Gastrocnemius medialis (tissue), 4 donors: ENCODE data around the gene RPS6KA4. TPM values are rescaled to one million over a fixed set of nuclear protein-coding genes. Genes with fewer than 3 reads are reported as not detected.

Experiments used
- ATAC-seq, 2 donors: fragments of 150-250 bp; one replicate each; pipeline ENCODE4 v1.9.1; 2016
- DNase-seq, 2 donors: peaks; one replicate each; pipeline ENCODE4 v3.0.0-alpha.2; 2019
- H3K27ac ChIP-seq, 4 donors: fragments of 200-600 bp; sonication (generic); 1 replicate in 1 of 4; 2 replicates in 3 of 4; pipeline ENCODE4 v1.5.1; 2016 to 2018; ENCODE audit warnings: mild to moderate bottlenecking in 2 of 4, moderate library complexity in 1 of 4
- H3K27me3 ChIP-seq, 3 donors: fragments of 200-600 bp; sonication (generic) in 2 of 3; 1 replicate in 1 of 3; 2 replicates in 2 of 3; pipeline versions ENCODE4 v1.5.1 to v1.6.0; 2016 to 2019; ENCODE audit warnings: mild to moderate bottlenecking in 1 of 3, moderate library complexity in 1 of 3
- H3K36me3 ChIP-seq, 2 donors: fragments of 200-600 bp; sonication (generic) in 1 of 2; one replicate each; pipeline ENCODE4 v1.5.1; 2017 to 2018
- H3K4me1 ChIP-seq, 2 donors: fragments of 200-600 bp; sonication (generic) in 1 of 2; one replicate each; pipeline ENCODE4 v1.5.1; 2016 to 2017; ENCODE audit warnings: mild to moderate bottlenecking in 2 of 2
- H3K4me3 ChIP-seq, 4 donors: fragments of 200-600 bp; sonication (generic) in 3 of 4; 1 replicate in 1 of 4; 2 replicates in 3 of 4; pipeline ENCODE4 v1.5.1; 2016 to 2019; ENCODE audit warnings: mild to moderate bottlenecking in 2 of 4
- H3K9me3 ChIP-seq, 3 donors: fragments of 200-600 bp; sonication (generic) in 2 of 3; 1 replicate in 1 of 3; 2 replicates in 2 of 3; pipeline ENCODE4 v1.5.1; 2016 to 2019
- CTCF ChIP-seq, 5 experiments: fragments of 450-650 bp in 3 of 5; fragments of 200-600 bp in 2 of 5; sonication (generic) in 2 of 5; IDR thresholded peaks in 4 of 5; conservative IDR thresholded peaks in 1 of 5; 1 replicate in 4 of 5; 2 replicates in 1 of 5; pipeline ENCODE4 v1.5.1; 2016 to 2019; ENCODE audit warnings: antibody characterized with exemption in 5 of 5, mild to moderate bottlenecking in 3 of 5, moderate library complexity in 3 of 5
- POLR2A ChIP-seq, 2 donors: fragments of 450-650 bp; IDR thresholded peaks; one replicate each; pipeline ENCODE4 v1.6.1; 2017; ENCODE audit warnings: antibody characterized with exemption in 2 of 2, mild to moderate bottlenecking in 2 of 2, moderate library complexity in 2 of 2
- in situ Hi-C, 4 donors: fragments of 200-750 bp; cut with MboI; loops; one replicate each; pipeline versions ENCODE4 v1.15.0 to v1.8.0; 2017; ENCODE audit warnings: low sequenced_read_pairs in 4 of 4
- intact Hi-C: fragments of 100-400 bp; cut with DNase I; formaldehyde crosslinking; loops from one replicate; pipeline ENCODE4 v1.15.1; 2023; ENCODE audit warnings: low total_unique reads
- total RNA-seq, 4 donors: library from RNA; depleted of rRNA; stranded (reverse); fragments of >200 nt; gene quantifications; one replicate each; pipeline versions ENCODE4 v1.1.0 to v1.2.3, GENCODE V29; 2016

Gene RPS6KA4
- total RNA-seq, 4 donors from 2014 or later, result 16.6 to 27.0 (median 17.2) TPM

GRCh38 chr11:64339286-64339685 is 19.7 kb upstream of the RPS6KA4 start:
- Histone ChIP-seq H3K27me3 (no peaks in the 10 kb centered on the region), H3K9me3 (no peaks in the 10 kb centered on the region), H3K36me3 (no peaks in the 10 kb centered on the region), H3K4me3 (no peak overlapping the region), H3K4me1 (peaks cover 0 to 4% of the 10 kb centered on the region in 2 donors), H3K27ac (no peak overlapping the region)
- no peak for TF ChIP-seq CTCF (IDR thresholded peaks at IDR 0.05 in 4 of 5, conservative IDR thresholded peaks at IDR 0.05 in 1 of 5)
- TF ChIP-seq POLR2A (IDR thresholded peaks at IDR 0.05), result no peak
- no peak for DNase-seq
- intact Hi-C loops, result no loop called here
- ATAC-seq, result no peak
- in situ Hi-C loops, result no loop called here

- ATAC-seq (no peak), DNase-seq (no peak)
- Histone ChIP-seq H3K4me3 (peak within 1 kb of the TSS in 1 of 4 donors; percentile 13), H3K27ac (no peak within 1 kb of the TSS), H3K36me3 (no peaks in the 10 kb centered on the region), H3K27me3 (no peaks in the 10 kb centered on the region), H3K4me1 (peaks cover 0 to 4% of the 10 kb centered on the region in 2 donors), H3K9me3 (no peaks in the 10 kb centered on the region)
- no peak for TF ChIP-seq CTCF (IDR thresholded peaks at IDR 0.05 in 4 of 5, conservative IDR thresholded peaks at IDR 0.05 in 1 of 5)
- no peak for TF ChIP-seq POLR2A (IDR thresholded peaks at IDR 0.05)
- intact Hi-C loops (loop anchor here (5.0 kb wide), 1 partner anchor 33 kb away; the partner anchor contains the start of gene ESRRA), in situ Hi-C loops (no loop called here)
Measured at GRCh38 chr11:64339754-64340408, 19.1 kb upstream of the RPS6KA4 start, which contains the start of gene CCDC88B. Gene CCDC88B, plus strand, starts transcription at chr11:64340204. Its CDS starts 63 bp downstream, at chr11:64340267.

GRCh38 chr11:64340671-64341335 is 18.2 kb upstream of the RPS6KA4 start:
- ATAC-seq, result no peak

GRCh38 chr11:64341429-64341828 is 17.5 kb upstream of the RPS6KA4 start:
- Histone ChIP-seq H3K36me3 (no peaks in the 10 kb centered on the region), H3K4me1 (peaks cover 0 to 4% of the 10 kb centered on the region in 2 donors), H3K27me3 (no peaks in the 10 kb centered on the region), H3K27ac (no peak overlapping the region), H3K4me3 (no peak overlapping the region), H3K9me3 (no peaks in the 10 kb centered on the region)
- no peak for ATAC-seq
- no peak for TF ChIP-seq CTCF (IDR thresholded peaks at IDR 0.05 in 4 of 5, conservative IDR thresholded peaks at IDR 0.05 in 1 of 5)
- no peak for TF ChIP-seq POLR2A (IDR thresholded peaks at IDR 0.05)
- in situ Hi-C loops (no loop called here), intact Hi-C loops (loop anchor here (5.0 kb wide), 1 partner anchor 34 kb away; the partner anchor contains the start of gene ESRRA)
- no peak for DNase-seq

More at GRCh38 chr11:64340671-64341335, 18.2 kb upstream of the RPS6KA4 start:
- H3K27me3 ChIP-seq, result no peaks in the 10 kb centered on the region
- peak overlapping the region in 1 of 4 donors; percentile 13 for H3K4me3 ChIP-seq
- in situ Hi-C loops (no loop called here), intact Hi-C loops (loop anchor here (5.0 kb wide), 1 partner anchor 34 kb away; the partner anchor contains the start of gene ESRRA)
- no peaks in the 10 kb centered on the region for H3K9me3 ChIP-seq
- TF ChIP-seq POLR2A (IDR thresholded peaks at IDR 0.05) (no peak), CTCF (IDR thresholded peaks at IDR 0.05 in 4 of 5, conservative IDR thresholded peaks at IDR 0.05 in 1 of 5) (no peak)
- no peak overlapping the region for H3K27ac ChIP-seq
- peaks cover 0 to 4% of the 10 kb centered on the region in 2 donors for H3K4me1 ChIP-seq
- DNase-seq, result no peak
- H3K36me3 ChIP-seq, result no peaks in the 10 kb centered on the region
